ENCODE measurements around the gene KLHL15.
A peak's percentile ranks its signal among the peaks of the same experiment; 100 is the strongest.
"Not testable (repeated sequence)": the region's sequence is repeated elsewhere in the genome, so short reads cannot be mapped to it uniquely, and the experiment has no call there.

The KLHL15 gene

DNA sequence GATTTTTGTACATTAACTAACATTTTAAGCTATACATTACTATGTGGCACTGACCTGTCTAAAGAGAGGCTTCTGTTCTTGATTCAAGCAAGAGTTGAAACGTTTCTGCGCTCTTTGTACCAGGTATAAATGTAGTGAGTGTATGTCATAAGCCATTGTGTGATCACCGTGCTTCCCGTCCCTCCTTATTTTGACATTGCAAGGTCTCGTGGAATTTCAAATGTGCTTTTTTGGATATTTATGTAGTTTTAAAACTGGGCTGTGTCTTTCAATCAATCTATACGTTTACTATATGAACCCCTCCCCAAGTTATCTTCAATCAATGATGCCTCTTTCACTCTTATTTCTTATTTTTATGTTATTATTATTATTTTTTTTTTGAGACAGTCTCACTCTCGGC is at the start of gene KLHL15:
Gene KLHL15, minus strand, starts transcription at position 101 of the 400 bp plus-strand sequence. CDS start 20,493 bp downstream, outside the sequence.
- no peak for DNase-seq

DNA sequence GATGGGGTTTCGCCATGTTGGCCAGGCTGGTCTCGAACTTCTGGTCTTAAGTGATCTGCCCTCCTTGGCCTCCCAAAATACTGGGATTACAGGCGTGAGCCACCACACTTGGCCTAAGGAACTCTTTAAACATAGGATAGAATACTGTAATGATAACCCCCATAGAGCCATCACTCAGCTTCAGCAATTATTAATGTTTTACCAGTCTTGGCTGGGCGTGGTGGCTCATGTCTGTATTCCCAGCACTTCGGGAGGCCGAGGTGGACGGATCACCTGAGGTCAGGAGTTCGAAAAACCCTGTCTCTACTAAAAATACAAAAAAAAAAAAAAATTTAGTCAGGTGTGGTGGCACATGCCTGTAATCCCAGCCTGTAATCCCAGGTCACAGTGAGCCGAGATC is 42.9 kb upstream of the KLHL15 start:
- DNase-seq: no peak

DNA sequence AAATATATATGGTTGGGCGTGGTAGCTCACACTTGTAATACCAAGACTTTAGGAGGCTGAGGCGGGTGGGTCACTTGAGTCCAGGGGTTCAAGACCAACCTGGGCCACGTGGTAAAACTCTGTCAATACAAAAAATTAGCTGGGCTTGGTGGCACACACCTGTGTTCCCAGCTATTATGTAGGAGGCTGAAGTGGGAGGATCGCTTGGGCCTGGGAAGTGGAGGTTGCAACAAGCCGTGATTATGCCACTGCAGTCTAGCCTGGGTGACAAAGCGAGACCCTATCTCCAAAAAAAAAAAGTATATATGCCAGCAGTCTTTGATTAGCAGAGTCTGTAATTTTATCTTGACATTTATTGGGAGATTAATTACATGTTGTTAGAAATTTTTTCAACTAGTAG is 36.5 kb upstream of the KLHL15 start:
- DNase-seq: no peak

GRCh38 chrX:24055043-24055356 is 28.0 kb upstream of the KLHL15 start:
- no peak for DNase-seq

- peak; percentile 91 for DNase-seq
Measured at GRCh38 chrX:24054182-24055042, 27.4 kb upstream of the KLHL15 start, which contains the start of gene EIF2S3. EIF2S3 (plus strand) TSS chrX:24054956; CDS start chrX:24054969, 13 bp downstream.

DNA sequence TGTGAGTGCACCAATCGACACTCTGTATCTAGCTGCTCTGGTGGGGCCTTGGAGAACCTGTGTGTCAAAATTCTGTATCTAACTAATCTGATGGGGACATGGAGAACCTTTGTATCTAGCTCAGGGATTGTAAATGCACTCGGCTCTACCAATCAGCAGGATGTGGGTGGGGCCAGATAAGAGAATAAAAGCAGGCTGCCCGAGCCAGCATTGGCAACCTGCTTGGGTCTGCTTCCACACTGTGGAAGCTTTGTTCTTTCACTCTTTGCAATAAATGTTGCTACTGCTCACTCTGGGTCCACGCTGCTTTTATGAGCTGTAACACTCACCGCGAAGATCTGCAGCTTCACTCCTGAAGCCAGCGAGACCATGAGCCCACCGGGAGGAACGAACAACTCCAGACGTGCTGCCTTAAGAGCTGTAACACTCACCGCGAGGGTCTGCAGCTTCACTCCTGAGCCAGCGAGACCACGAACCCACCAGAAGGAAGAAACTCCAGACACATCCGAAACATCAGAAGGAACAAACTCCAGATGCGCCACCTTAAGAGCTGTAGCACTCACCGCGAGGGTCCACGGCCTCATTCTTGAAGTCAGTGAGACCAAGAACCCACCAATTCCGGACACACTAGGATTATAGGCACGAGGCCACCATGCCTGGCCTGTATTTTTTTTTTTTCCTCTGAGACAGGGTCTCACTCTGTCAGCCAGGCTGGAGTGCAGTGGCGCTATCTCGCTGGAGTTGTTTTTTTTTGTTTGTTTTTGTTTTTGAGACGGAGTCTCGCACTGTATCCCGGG is 23.7 kb upstream of the KLHL15 start:
- DNase-seq: not testable (repeated sequence)

DNA sequence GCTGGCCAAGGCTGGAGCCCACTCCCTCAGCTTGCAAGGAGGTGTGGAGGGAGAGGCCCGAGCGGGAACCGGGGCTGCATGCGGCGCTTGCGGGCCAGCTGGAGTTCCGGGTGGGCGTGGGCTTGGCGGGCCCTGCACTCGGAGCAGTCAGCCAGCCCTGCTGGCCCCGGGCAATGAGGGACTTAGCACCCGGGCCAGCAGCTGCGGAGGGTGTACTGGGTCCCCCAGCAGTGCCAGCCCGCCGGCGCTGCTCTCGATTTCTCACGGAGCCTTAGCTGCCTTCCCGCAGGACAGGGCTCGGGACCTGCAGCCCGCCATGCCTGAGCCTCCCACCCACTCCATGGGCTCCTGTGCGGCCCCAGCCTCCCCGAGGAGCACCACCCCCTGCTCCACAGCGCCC is 22.7 kb upstream of the KLHL15 start:
- DNase-seq: not testable (repeated sequence)

DNA sequence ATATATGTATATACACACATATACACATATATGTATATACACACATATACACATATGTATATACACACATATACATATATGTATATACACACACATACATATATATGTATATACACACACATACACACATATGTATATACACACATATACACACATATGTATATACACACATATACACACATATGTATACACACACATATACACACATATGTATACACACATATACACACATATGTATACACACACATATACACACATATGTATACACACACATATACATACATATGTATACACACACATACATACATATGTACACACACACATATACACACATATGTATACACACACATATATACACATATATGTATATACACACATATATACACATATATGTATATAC is 19.1 kb upstream of the KLHL15 start:
- DNase-seq: not testable (repeated sequence)

DNA sequence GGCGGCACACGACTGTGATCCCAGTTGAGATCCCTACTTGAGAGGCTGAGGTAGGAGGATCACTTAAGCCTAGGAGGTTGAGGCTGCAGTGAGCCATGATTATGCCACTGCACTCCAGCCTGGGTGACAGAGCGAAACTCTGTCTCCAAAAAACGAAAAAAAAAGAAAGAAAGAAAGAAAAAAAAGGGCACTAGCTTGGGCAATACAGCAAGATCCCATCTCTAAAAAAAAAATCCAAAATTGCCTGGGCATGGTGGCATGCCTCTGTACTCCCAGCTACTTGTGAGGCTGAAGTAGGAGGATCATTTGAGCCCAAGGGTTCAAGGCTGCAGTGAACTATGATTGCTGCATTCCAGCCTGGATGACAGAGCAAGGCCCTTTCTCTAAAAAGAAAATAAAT is 10.7 kb upstream of the KLHL15 start:
- DNase-seq: no peak

DNA sequence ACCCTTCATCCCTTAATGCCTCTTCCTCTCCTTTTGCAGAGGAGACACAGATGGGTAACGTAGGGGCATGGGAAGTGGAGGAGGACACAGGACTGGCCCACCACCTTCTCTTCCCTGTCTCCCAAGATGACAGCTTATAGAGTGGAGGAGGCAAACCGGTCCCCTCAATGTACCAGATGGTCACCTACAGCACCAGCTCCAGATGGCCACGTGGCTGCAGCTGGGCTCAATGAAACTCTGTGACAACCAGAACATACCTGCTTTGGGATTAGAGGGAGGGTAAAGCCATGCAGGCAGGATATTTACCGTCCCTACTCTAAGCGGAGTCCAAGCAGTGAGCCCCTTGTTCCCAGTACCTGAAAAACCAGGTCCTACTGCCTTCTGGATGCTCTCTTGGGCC is 7.5 kb upstream of the KLHL15 start:
- no peak for DNase-seq

- DNase-seq: no peak
Measured at GRCh38 chrX:24030597-24030996, 3.6 kb upstream of the KLHL15 start.

- DNase-seq: no peak
Measured at GRCh38 chrX:24027985-24028384, 999 bp upstream of the KLHL15 start.

- no peak for DNase-seq
Measured at GRCh38 chrX:24026432-24026831, 554 bp downstream of the KLHL15 start.

- DNase-seq: no peak
Measured at GRCh38 chrX:24025741-24026403, 1.1 kb downstream of the KLHL15 start.

DNA sequence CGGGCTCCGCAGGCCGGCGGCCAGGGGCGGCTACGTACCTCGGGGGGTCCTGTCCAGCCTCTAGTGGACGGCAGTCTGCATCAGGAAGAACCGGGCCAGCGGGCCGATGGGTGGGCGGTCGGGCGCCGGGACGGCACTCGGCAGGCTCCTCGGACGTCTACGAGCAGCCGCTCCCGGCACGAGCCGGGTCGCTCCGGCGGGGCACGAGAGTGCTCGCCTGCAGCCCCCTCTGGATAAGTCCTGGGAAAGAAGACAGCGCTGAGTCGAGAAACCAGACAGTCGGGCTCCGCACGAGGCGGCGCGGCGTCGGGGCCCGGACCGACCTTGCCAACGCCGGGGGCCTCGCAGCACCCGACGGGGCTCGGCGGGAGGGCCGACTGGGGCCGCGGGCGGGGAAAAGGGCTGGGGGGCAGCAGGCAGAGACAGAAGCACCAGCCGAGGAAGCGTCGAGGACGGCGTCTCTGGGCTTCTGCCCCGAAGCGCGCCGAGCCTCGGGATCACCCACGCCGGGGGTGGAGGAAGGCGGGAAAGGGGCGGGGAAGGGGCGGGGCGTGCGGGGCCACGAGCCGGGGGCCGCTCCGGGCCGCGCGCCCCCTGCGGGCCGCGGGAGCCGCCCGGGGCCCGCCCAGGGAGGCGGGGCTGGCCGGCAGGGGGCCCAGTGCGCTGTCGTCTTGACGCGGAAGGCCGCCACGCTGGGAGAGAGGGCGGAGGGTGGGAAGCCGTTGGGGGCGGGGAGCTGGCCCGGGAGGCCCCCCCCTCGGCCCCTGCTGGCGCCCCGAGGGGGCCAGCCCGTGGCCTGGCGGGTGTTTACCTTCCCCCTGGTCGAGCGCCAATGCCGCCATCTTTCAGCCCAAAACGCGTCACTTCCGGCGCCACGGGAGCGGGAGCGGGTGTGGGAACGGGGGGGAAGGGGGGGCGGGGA is 1.9 kb downstream of the KLHL15 start:
- DNase-seq: peak; percentile 89

- no peak for DNase-seq
Measured at GRCh38 chrX:24023972-24024669, 2.9 kb downstream of the KLHL15 start.

DNA sequence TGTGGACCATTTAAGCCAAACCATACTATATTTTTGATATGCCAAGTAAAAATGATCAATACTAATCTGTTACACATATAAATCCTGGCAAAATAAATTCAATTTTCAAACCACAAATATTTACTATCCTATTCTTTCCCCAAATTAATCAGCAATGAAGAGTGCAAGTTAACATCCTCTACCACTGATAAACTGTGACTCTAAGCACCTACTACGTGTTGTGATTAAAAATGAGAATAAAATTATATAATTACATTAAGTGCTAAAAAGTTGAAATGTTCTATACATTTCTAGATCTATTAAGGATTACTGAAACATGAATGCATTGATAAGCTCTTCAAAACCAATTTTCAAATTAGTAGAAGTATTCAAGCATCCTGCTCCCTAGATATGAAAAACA is 3.4 kb downstream of the KLHL15 start:
- no peak for DNase-seq

DNA sequence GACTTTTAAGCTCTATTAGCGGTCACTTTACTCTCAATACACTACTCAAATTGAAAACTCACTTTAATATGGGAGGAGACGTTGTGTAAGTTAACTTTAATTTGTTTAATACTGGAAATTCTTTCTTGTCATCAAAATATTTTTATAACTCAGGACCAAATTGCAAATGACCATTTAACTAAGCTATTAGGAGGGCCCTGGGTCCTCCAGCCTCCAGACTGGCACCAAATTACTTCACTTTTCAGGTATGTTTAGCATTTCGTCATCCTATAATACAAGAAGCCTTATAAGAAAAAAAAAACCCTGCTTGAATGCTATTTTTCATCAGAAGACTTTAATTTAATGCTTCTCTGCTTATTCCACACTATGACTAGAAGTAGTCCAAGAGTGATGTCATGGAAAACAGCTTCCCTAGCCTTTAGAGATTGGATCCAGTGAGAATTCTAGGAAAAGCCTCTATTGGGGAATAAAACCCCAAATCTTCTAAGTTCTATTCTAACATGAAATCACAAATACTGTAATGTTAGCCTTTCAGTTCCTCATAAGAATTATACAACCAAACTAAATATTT is 6.6 kb downstream of the KLHL15 start:
- no peak for DNase-seq

DNA sequence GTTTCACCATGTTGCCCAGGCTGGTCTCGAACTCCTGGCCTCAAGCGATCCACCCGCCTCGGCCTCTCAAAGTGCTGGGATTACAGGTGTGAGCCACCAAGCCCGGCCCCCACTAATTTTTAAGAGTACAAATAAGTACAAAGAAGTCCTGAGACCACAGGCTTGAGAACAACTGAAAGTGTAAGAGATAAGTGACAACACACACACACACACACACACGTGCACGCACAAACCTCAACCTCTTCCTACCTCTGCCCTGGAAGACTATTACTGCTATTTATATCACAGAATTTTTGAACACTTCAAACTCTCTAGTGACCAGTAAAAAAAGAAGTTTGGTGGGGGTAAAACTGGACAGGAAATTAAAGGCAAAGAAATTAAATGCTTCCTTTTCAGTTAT is 7.5 kb downstream of the KLHL15 start:
- DNase-seq: peak; percentile 29

- DNase-seq: no peak
Measured at GRCh38 chrX:24018809-24019208, 8.2 kb downstream of the KLHL15 start.

GRCh38 chrX:24017674-24018073 is 9.3 kb downstream of the KLHL15 start:
- no peak for DNase-seq
